HUES6 (cell line): ENCODE measurements around the gene SPPL2B.
"Not testable (repeated sequence)": the region's sequence is repeated elsewhere in the genome, so short reads cannot be mapped to it uniquely, and the experiment has no call there.

ENCODE experiments used
- H3K27ac ChIP-seq: 2 replicates; pipeline ENCODE4 v1.7.0; 2013; ENCODE audit warnings: low read depth, mild to moderate bottlenecking, low read length, inconsistent platforms
- H3K27me3 ChIP-seq: 2 replicates; pipeline ENCODE4 v1.6.1; 2013; ENCODE audit warnings: low read length; ENCODE audit not compliant: control insufficient read depth, insufficient read depth
- H3K36me3 ChIP-seq: 2 replicates; pipeline ENCODE4 v1.6.1; 2013; ENCODE audit warnings: low read length; ENCODE audit not compliant: control insufficient read depth, insufficient read depth
- H3K4me1 ChIP-seq: 2 replicates; pipeline ENCODE4 v1.6.1; 2013; ENCODE audit warnings: low read length; ENCODE audit not compliant: control insufficient read depth, insufficient read depth
- H3K4me3 ChIP-seq: 2 replicates; pipeline ENCODE4 v1.5.1; 2013; ENCODE audit warnings: low read depth, low read length
- H3K9ac ChIP-seq: one replicate; pipeline ENCODE4 v1.6.1; 2013; ENCODE audit warnings: mild to moderate bottlenecking, low read length
- H3K9me3 ChIP-seq: 2 replicates; pipeline ENCODE4 v1.6.1; 2013; ENCODE audit warnings: low read depth, low read length; ENCODE audit not compliant: control insufficient read depth, insufficient read depth

Gene SPPL2B

GRCh38 chr19:2328401-2329148 lies at the start of gene SPPL2B, which contains the start of gene LSM7:
SPPL2B (plus strand) TSS chr19:2328684; CDS start chr19:2328710, 26 bp downstream.
LSM7 (minus strand) TSS chr19:2328586; CDS start chr19:2328566, 20 bp downstream.
- peaks cover 31% of the 10 kb centered on the region for H3K36me3 ChIP-seq
- H3K4me1 ChIP-seq: peaks cover 25% of the 10 kb centered on the region
- H3K9ac ChIP-seq: peak within 1 kb of the TSS; percentile 84
- H3K27me3 ChIP-seq: no peaks in the 10 kb centered on the region
- peak within 1 kb of the TSS; percentile 76; the same call in 1 of the 2 replicates for H3K27ac ChIP-seq
- H3K4me3 ChIP-seq: peak within 1 kb of the TSS; percentile 87
- H3K9me3 ChIP-seq: no peaks in the 10 kb centered on the region

- H3K36me3 ChIP-seq: no peaks in the 10 kb centered on the region
- H3K9me3 ChIP-seq: no peaks in the 10 kb centered on the region
- no peak overlapping the region for H3K9ac ChIP-seq
- H3K4me3 ChIP-seq: no peak overlapping the region
- H3K27me3 ChIP-seq: peaks cover 21% of the 10 kb centered on the region
- no peak overlapping the region for H3K27ac ChIP-seq
- no peaks in the 10 kb centered on the region for H3K4me1 ChIP-seq
Observed at GRCh38 chr19:2280633-2281264, 47.7 kb upstream of the SPPL2B start.

- Histone ChIP-seq H3K27me3 (peaks cover 28% of the 10 kb centered on the region), H3K4me3 (peak overlapping the region; percentile 63)
- not testable (repeated sequence) for H3K9me3 ChIP-seq, H3K36me3 ChIP-seq, H3K27ac ChIP-seq, H3K9ac ChIP-seq, H3K4me1 ChIP-seq
Observed at GRCh38 chr19:2281265-2282061, 47.0 kb upstream of the SPPL2B start.

- Histone ChIP-seq H3K4me3 (peak within 1 kb of the TSS; percentile 63), H3K4me1 (no peaks in the 10 kb centered on the region), H3K27me3 (peaks cover 35% of the 10 kb centered on the region), H3K27ac (no peak within 1 kb of the TSS), H3K9me3 (no peaks in the 10 kb centered on the region), H3K9ac (no peak within 1 kb of the TSS), H3K36me3 (no peaks in the 10 kb centered on the region)
Observed at GRCh38 chr19:2282062-2282861, 46.2 kb upstream of the SPPL2B start, which contains the start of gene PEAK3. PEAK3 (minus strand) TSS chr19:2282175; CDS start chr19:2280931, 1,244 bp downstream.

- Histone ChIP-seq H3K27me3 (peaks cover 41% of the 10 kb centered on the region), H3K9me3 (no peaks in the 10 kb centered on the region), H3K4me3 (peak overlapping the region; percentile 63; the same call in 1 of the 2 replicates), H3K27ac (no peak overlapping the region), H3K4me1 (no peaks in the 10 kb centered on the region), H3K36me3 (no peaks in the 10 kb centered on the region), H3K9ac (no peak overlapping the region)
Observed at GRCh38 chr19:2282862-2283237, 45.6 kb upstream of the SPPL2B start.

GRCh38 chr19:2283835-2284507 lies 44.5 kb upstream of the SPPL2B start:
- Histone ChIP-seq H3K4me3 (no peak overlapping the region), H3K27me3 (peaks cover 52% of the 10 kb centered on the region), H3K4me1 (no peaks in the 10 kb centered on the region)

GRCh38 chr19:2286402-2287140 lies 41.9 kb upstream of the SPPL2B start:
- peaks cover 12% of the 10 kb centered on the region for H3K4me1 ChIP-seq
- H3K9ac ChIP-seq: no peak overlapping the region
- no peaks in the 10 kb centered on the region for H3K36me3 ChIP-seq
- H3K4me3 ChIP-seq: no peak overlapping the region
- H3K27me3 ChIP-seq: peaks cover 78% of the 10 kb centered on the region
- no peaks in the 10 kb centered on the region for H3K9me3 ChIP-seq
- H3K27ac ChIP-seq: no peak overlapping the region

More at GRCh38 chr19:2283835-2284507, 44.5 kb upstream of the SPPL2B start:
- Histone ChIP-seq H3K9ac (no peak overlapping the region), H3K27ac (no peak overlapping the region), H3K36me3 (no peaks in the 10 kb centered on the region), H3K9me3 (no peaks in the 10 kb centered on the region)

GRCh38 chr19:2287585-2288337 lies 40.7 kb upstream of the SPPL2B start:
- H3K27ac ChIP-seq: no peak overlapping the region
- no peak overlapping the region for H3K9ac ChIP-seq
- H3K27me3 ChIP-seq: peaks cover 79% of the 10 kb centered on the region
- H3K4me3 ChIP-seq: no peak overlapping the region
- no peaks in the 10 kb centered on the region for H3K9me3 ChIP-seq
- H3K4me1 ChIP-seq: peaks cover 12% of the 10 kb centered on the region
- H3K36me3 ChIP-seq: no peaks in the 10 kb centered on the region

- H3K9me3 ChIP-seq: no peaks in the 10 kb centered on the region
- no peaks in the 10 kb centered on the region for H3K36me3 ChIP-seq
- H3K27ac ChIP-seq: no peak overlapping the region
- H3K9ac ChIP-seq: no peak overlapping the region
- no peak overlapping the region for H3K4me3 ChIP-seq
- peaks cover 79% of the 10 kb centered on the region for H3K27me3 ChIP-seq
- H3K4me1 ChIP-seq: peaks cover 12% of the 10 kb centered on the region
Observed at GRCh38 chr19:2288338-2288817, 40.1 kb upstream of the SPPL2B start.
